HepG2 (cell line): ENCODE measurements around the gene VIPR1.

Experiments
- CREB3 ChIP-seq: sonication (generic); formaldehyde crosslinking; IDR thresholded peaks from 2 replicates; pipeline ENCODE4 v1.5.0; 2020; ENCODE audit warnings: missing genetic modification reagents
- FOXP4 ChIP-seq: sonication (generic); formaldehyde crosslinking; IDR thresholded peaks from 2 replicates; pipeline ENCODE4 v1.4.0; 2020; ENCODE audit warnings: missing genetic modification reagents
- HNRNPLL ChIP-seq: fragments of 200-400 bp; formaldehyde crosslinking; IDR thresholded peaks from 2 replicates; pipeline ENCODE4 v1.6.1; 2017; ENCODE audit warnings: mild to moderate bottlenecking, low read depth, low read length; ENCODE audit not compliant: poor library complexity, severe bottlenecking
- NFIC ChIP-seq: IDR thresholded peaks from 2 replicates; pipeline ENCODE4 v1.6.1; 2012; ENCODE audit warnings: mild to moderate bottlenecking, low read length, inconsistent platforms

GRCh38 chr3:42504334-42505127 lies 2.1 kb downstream of the VIPR1 start:
- TF ChIP-seq NFIC, result no peak
- TF ChIP-seq FOXP4 (CRISPR knock-in tag), result no peak
- no peak for TF ChIP-seq CREB3 (CRISPR knock-in tag)
- no peak for TF ChIP-seq HNRNPLL
